HepG2 (cell line): ENCODE measurements around the gene SF3A2. TPM values are rescaled to one million over a fixed set of nuclear protein-coding genes. Genes with fewer than 3 reads are reported as not detected.

Source experiments
- EP300 ChIP-seq, 3 experiments: sonication (generic) in 1 of 3; formaldehyde crosslinking in 1 of 3; IDR thresholded peaks; 2 replicates each; pipeline versions ENCODE4 v1.5.1 to v1.6.1; 2011 to 2020; ENCODE audit warnings: low read depth in 2 of 3, low read length in 2 of 3, borderline replicate concordance in 1 of 3, improper control_type of control experiment in 1 of 3, mild to moderate bottlenecking in 1 of 3, missing genetic modification reagents in 1 of 3, moderate library complexity in 1 of 3
- FOSL2 ChIP-seq: sonication (generic); formaldehyde crosslinking; IDR thresholded peaks from 2 replicates; pipeline ENCODE4 v1.4.0; 2020; ENCODE audit warnings: missing genetic modification reagents
- FOXJ3 ChIP-seq: sonication (generic); formaldehyde crosslinking; IDR thresholded peaks from 2 replicates; pipeline ENCODE4 v1.4.0; 2020; ENCODE audit warnings: missing genetic modification reagents, mild to moderate bottlenecking, borderline replicate concordance
- LCORL ChIP-seq, 2 experiments: fragments of 450-650 bp in 1 of 2; sonication (generic) in 1 of 2; formaldehyde crosslinking in 1 of 2; IDR thresholded peaks; 2 replicates each; pipeline versions ENCODE4 v1.5.0 to v1.6.1; 2017 to 2020; ENCODE audit warnings: antibody characterized with exemption in 1 of 2, missing genetic modification reagents in 1 of 2
- MIXL1 ChIP-seq: IDR thresholded peaks from 2 replicates; pipeline ENCODE4 v1.6.1; 2016
- NCOR1 ChIP-seq: fragments of 200-600 bp; sonication (generic); IDR thresholded peaks from 2 replicates; pipeline ENCODE4 v1.7.0; 2017; ENCODE audit warnings: antibody characterized with exemption, low read length, borderline replicate concordance
- RAD21 ChIP-seq: fragments of 450-650 bp; formaldehyde crosslinking; IDR thresholded peaks from 2 replicates; pipeline ENCODE4 v1.5.0; 2020; ENCODE audit warnings: mild to moderate bottlenecking
- RFXANK ChIP-seq: IDR thresholded peaks from 2 replicates; pipeline ENCODE4 v1.6.1; 2016
- SALL1 ChIP-seq: sonication (generic); formaldehyde crosslinking; IDR thresholded peaks from 2 replicates; pipeline ENCODE4 v1.8.0; 2022; ENCODE audit warnings: mild to moderate bottlenecking, missing genetic modification reagents
- SNRNP70 ChIP-seq: fragments of 200-400 bp; formaldehyde crosslinking; IDR thresholded peaks from 2 replicates; pipeline ENCODE4 v1.6.1; 2017; ENCODE audit warnings: mild to moderate bottlenecking, low read depth, low read length, moderate library complexity
- SYNCRIP ChIP-seq: fragments of 200-400 bp; formaldehyde crosslinking; IDR thresholded peaks from 2 replicates; pipeline ENCODE4 v1.6.1; 2018; ENCODE audit warnings: mild to moderate bottlenecking, low read depth, low read length; ENCODE audit not compliant: insufficient read depth
- WIZ ChIP-seq: sonication (generic); formaldehyde crosslinking; IDR thresholded peaks from 2 replicates; pipeline ENCODE4 v1.5.1; 2020; ENCODE audit warnings: mild to moderate bottlenecking, missing genetic modification reagents
- ZC3H13 ChIP-seq: sonication (generic); formaldehyde crosslinking; IDR thresholded peaks from 2 replicates; pipeline ENCODE4 v1.8.1; 2023; ENCODE audit warnings: mild to moderate bottlenecking, missing genetic modification reagents, moderate library complexity
- ZNF468 ChIP-seq: sonication (generic); formaldehyde crosslinking; IDR thresholded peaks from 2 replicates; pipeline ENCODE4 v1.8.0; 2022; ENCODE audit warnings: mild to moderate bottlenecking, moderate library complexity, missing genetic modification reagents
- ZNF564 ChIP-seq: sonication (generic); formaldehyde crosslinking; IDR thresholded peaks from 2 replicates; pipeline ENCODE4 v1.8.1; 2023; ENCODE audit warnings: mild to moderate bottlenecking, missing genetic modification reagents
- ZNF570 ChIP-seq: sonication (generic); formaldehyde crosslinking; IDR thresholded peaks from 2 replicates; pipeline ENCODE4 v1.4.0; 2020; ENCODE audit warnings: mild to moderate bottlenecking, missing genetic modification reagents, borderline replicate concordance
- ZNF678 ChIP-seq: sonication (generic); formaldehyde crosslinking; IDR thresholded peaks from 2 replicates; pipeline ENCODE4 v1.4.0; 2020; ENCODE audit warnings: mild to moderate bottlenecking, missing genetic modification reagents
- ZNF713 ChIP-seq: sonication (generic); formaldehyde crosslinking; IDR thresholded peaks from 2 replicates; pipeline ENCODE4 v1.4.0; 2020; ENCODE audit warnings: mild to moderate bottlenecking, missing genetic modification reagents
- ZNF788 ChIP-seq: sonication (generic); formaldehyde crosslinking; IDR thresholded peaks from 2 replicates; pipeline ENCODE4 v1.5.0; 2020; ENCODE audit warnings: mild to moderate bottlenecking, missing genetic modification reagents, borderline replicate concordance
- polyA plus RNA-seq, 8 experiments: library from polyadenylated mRNA; depleted of rRNA in 3 of 8; stranded (reverse) in 7 of 8; unstranded in 1 of 8; fragments of >200 nt; fragmentation: Illumina TruSeq in 4 of 8; extraction: Trizol in 4 of 8; gene quantifications; 2 replicates each; pipeline versions ENCODE4 v1.2.1 to v1.2.3, GENCODE V29; 2011 to 2016; ENCODE audit warnings: low read depth in 4 of 8, missing spikeins in 1 of 8, mixed read lengths in 1 of 8; ENCODE audit not compliant: insufficient read depth in 1 of 8
- total RNA-seq, 5 experiments: library from RNA; depleted of rRNA; stranded (reverse); fragments of >200 nt; fragmentation: Illumina TruSeq; extraction: Trizol; gene quantifications; 2 replicates each; pipeline ENCODE4 v1.2.3, GENCODE V29; 2016; ENCODE audit warnings: low read depth in 1 of 5
- TF ChIP-seq, protein P1 (sequence below): sonication (generic); formaldehyde crosslinking; IDR thresholded peaks from 2 replicates; pipeline ENCODE4 v1.5.1; 2020; ENCODE audit warnings: missing genetic modification reagents, mild to moderate bottlenecking, borderline replicate concordance
- TF ChIP-seq, protein P2 (sequence below): sonication (generic); formaldehyde crosslinking; IDR thresholded peaks from 2 replicates; pipeline ENCODE4 v1.5.0; 2020; ENCODE audit warnings: missing genetic modification reagents
- TF ChIP-seq, protein P3 (sequence below): sonication (generic); formaldehyde crosslinking; IDR thresholded peaks from 2 replicates; pipeline ENCODE4 v1.8.0; 2022; ENCODE audit warnings: mild to moderate bottlenecking, missing genetic modification reagents
- TF ChIP-seq, protein P4 (sequence below): sonication (generic); formaldehyde crosslinking; IDR thresholded peaks from 2 replicates; pipeline ENCODE4 v1.4.0; 2020; ENCODE audit warnings: missing genetic modification reagents
- TF ChIP-seq, protein P5 (sequence below), 2 experiments: sonication (generic) in 1 of 2; formaldehyde crosslinking in 1 of 2; IDR thresholded peaks; 2 replicates each; pipeline versions ENCODE4 v1.4.0 to v1.6.1; 2018 to 2020; ENCODE audit warnings: missing genetic modification reagents in 2 of 2, borderline replicate concordance in 1 of 2, low read depth in 1 of 2, mild to moderate bottlenecking in 1 of 2, missing biosample characterization in 1 of 2

The SF3A2 gene
- total and polyA plus RNA-seq, 2 of the 13 experiments (the other 11 are each of a cell fraction or from before 2014, with no cell fraction given) = 8.6 to 8.8 TPM

DNA sequence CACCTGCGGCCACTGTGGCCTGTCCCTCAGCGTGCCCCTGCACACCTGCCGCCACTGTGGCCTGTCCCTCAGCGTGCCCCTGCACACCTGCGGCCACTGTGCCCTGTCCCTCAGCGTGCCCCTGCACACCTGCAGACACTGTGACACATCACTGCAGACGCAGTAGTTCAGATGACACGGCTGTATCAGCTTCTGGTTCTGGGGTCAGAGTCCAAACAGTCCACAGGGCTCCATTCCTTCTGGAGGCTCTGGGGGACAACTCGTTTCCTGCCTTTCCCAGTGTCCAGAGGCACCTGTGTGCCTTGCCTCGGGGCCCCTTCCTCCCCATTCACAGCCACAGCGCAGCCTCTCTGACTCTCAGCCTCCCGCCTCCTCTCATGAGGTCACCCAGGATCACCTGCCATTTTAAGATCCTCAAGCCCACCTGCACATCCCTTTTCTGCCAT is 5.5 kb downstream of the SF3A2 start (continued):
- TF ChIP-seq ZNF713 (no peak), RAD21 (CRISPR knock-in tag) (no peak), LCORL (IDR thresholded peaks at IDR 0.05) (no peak), LCORL (CRISPR knock-in tag; IDR thresholded peaks at IDR 0.05) (no peak), ZNF570 (CRISPR knock-in tag) (no peak), FOXJ3 (CRISPR knock-in tag) (no peak), ZNF788 (CRISPR knock-in tag) (no peak), ZNF564 (no peak), WIZ (CRISPR knock-in tag) (no peak), FOSL2 (CRISPR knock-in tag) (peak; percentile 70), EP300 (IDR thresholded peaks at IDR 0.05; ENCODE audit: low read depth in 2 of 2, low read length in 2 of 2) (no peak; a peak in 1 of 4 replicates), EP300 (CRISPR knock-in tag; IDR thresholded peaks at IDR 0.05; ENCODE audit: borderline replicate concordance) (no peak; the same call in 1 of the 2 replicates), SALL1 (peak; percentile 74; the same call in 1 of the 2 replicates), SYNCRIP (no peak), ZNF468 (CRISPR knock-in tag) (no peak), SNRNP70 (no peak), RFXANK (CRISPR knock-in tag) (no peak), ZC3H13 (CRISPR knock-in tag) (no peak), ZNF678 (no peak), NCOR1 (no peak), MIXL1 (no peak)
- TF ChIP-seq, protein P1, sequence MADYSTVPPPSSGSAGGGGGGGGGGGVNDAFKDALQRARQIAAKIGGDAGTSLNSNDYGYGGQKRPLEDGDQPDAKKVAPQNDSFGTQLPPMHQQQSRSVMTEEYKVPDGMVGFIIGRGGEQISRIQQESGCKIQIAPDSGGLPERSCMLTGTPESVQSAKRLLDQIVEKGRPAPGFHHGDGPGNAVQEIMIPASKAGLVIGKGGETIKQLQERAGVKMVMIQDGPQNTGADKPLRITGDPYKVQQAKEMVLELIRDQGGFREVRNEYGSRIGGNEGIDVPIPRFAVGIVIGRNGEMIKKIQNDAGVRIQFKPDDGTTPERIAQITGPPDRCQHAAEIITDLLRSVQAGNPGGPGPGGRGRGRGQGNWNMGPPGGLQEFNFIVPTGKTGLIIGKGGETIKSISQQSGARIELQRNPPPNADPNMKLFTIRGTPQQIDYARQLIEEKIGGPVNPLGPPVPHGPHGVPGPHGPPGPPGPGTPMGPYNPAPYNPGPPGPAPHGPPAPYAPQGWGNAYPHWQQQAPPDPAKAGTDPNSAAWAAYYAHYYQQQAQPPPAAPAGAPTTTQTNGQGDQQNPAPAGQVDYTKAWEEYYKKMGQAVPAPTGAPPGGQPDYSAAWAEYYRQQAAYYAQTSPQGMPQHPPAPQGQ = no peak
- TF ChIP-seq, protein P2, sequence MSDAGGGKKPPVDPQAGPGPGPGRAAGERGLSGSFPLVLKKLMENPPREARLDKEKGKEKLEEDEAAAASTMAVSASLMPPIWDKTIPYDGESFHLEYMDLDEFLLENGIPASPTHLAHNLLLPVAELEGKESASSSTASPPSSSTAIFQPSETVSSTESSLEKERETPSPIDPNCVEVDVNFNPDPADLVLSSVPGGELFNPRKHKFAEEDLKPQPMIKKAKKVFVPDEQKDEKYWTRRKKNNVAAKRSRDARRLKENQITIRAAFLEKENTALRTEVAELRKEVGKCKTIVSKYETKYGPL (CRISPR knock-in tag) = no peak
- TF ChIP-seq, protein P3, sequence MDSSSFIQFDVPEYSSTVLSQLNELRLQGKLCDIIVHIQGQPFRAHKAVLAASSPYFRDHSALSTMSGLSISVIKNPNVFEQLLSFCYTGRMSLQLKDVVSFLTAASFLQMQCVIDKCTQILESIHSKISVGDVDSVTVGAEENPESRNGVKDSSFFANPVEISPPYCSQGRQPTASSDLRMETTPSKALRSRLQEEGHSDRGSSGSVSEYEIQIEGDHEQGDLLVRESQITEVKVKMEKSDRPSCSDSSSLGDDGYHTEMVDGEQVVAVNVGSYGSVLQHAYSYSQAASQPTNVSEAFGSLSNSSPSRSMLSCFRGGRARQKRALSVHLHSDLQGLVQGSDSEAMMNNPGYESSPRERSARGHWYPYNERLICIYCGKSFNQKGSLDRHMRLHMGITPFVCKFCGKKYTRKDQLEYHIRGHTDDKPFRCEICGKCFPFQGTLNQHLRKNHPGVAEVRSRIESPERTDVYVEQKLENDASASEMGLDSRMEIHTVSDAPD (CRISPR knock-in tag) = no peak
- TF ChIP-seq, protein P4, sequence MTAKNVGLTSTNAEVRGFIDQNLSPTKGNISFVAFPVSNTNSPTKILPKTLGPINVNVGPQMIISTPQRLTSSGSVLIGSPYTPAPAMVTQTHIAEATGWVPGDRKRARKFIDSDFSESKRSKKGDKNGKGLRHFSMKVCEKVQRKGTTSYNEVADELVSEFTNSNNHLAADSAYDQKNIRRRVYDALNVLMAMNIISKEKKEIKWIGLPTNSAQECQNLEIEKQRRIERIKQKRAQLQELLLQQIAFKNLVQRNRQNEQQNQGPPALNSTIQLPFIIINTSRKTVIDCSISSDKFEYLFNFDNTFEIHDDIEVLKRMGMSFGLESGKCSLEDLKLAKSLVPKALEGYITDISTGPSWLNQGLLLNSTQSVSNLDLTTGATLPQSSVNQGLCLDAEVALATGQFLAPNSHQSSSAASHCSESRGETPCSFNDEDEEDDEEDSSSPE = no peak
- TF ChIP-seq, protein P5, sequence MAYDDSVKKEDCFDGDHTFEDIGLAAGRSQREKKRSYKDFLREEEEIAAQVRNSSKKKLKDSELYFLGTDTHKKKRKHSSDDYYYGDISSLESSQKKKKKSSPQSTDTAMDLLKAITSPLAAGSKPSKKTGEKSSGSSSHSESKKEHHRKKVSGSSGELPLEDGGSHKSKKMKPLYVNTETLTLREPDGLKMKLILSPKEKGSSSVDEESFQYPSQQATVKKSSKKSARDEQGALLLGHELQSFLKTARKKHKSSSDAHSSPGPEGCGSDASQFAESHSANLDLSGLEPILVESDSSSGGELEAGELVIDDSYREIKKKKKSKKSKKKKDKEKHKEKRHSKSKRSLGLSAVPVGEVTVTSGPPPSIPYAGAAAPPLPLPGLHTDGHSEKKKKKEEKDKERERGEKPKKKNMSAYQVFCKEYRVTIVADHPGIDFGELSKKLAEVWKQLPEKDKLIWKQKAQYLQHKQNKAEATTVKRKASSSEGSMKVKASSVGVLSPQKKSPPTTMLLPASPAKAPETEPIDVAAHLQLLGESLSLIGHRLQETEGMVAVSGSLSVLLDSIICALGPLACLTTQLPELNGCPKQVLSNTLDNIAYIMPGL (CRISPR knock-in tag; IDR thresholded peaks at IDR 0.05; ENCODE audit: borderline replicate concordance in 1 of 2, low read depth in 1 of 2) = peak in 1 of 2 experiments; percentile 30; a peak in 1 of 4 replicates
